ENCODE data around the gene SPATA31C2.

DNA sequence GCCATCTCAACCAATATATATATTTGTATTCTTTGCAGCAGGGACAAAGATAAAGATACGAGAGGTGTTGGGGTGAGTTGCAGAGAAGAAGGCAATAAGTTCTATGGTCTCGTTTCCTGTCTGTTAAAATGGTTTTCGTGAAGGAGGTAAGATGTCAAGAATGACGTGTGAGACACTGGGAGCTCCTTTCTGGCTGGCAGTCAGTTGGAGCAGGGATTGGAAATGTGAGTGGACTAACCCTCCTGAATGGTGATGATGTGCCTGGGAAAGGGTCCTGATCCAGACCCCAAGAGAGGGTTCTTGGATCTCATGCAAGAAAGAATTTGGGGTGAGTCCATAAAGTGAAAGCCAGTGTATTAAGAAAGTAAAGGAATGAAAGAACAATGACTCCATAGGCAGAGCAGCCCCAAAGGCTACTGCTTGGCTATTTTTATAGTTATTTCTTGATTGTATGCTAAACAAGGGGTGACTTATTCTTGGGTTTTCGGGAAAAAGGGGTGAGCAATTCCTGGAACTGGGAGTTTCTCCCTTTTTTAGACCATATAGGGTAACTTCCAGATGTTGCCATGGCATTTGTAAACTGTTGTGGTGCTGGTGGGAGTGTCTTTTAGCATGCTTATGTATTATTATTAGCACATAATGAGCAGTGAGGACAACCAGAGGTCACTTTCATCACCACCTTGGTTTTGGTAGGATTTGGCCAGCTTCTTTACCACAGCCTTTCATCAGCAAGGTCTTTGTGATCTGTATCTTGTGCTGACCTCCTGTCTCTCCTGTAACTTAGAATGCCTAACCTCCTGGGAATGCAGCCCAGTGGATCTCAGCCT, 53.7 kb downstream of the SPATA31C2 start:
- TF ChIP-seq POLR2A (IDR thresholded peaks at IDR 0.05; ENCODE audit: low read length) (no peak), GATA1 (IDR thresholded peaks at IDR 0.05; ENCODE audit: low read depth, low read length) (no peak)
